RWPE2 (cell line): ENCODE data around the gene SMARCA5.

Experiments
- ATAC-seq: fragments of 200-7000 bp; cut with Tn5 transposase; 3 replicates; pipeline ENCODE4 v1.9.1; 2021; ENCODE audit warnings: low read depth
- DNase-seq: peaks from one replicate; pipeline ENCODE4 v3.0.0-alpha.2; 2020; ENCODE audit warnings: low spot score
- H3K27ac ChIP-seq: fragments of 450-650 bp; 2 replicates; pipeline ENCODE4 v1.5.1; 2017; ENCODE audit warnings: mild to moderate bottlenecking; ENCODE audit not compliant: poor library complexity, severe bottlenecking
- H3K27me3 ChIP-seq: fragments of 250-450 bp; sonication (Bioruptor Pico); 2 replicates; pipeline ENCODE4 v1.5.1; 2021; ENCODE audit warnings: mild to moderate bottlenecking, moderate library complexity; ENCODE audit not compliant: insufficient read depth, poor library complexity, severe bottlenecking
- H3K36me3 ChIP-seq: fragments of 250-450 bp; sonication (Bioruptor Pico); 2 replicates; pipeline ENCODE4 v1.5.1; 2020; ENCODE audit warnings: low read depth, mild to moderate bottlenecking, moderate library complexity
- H3K4me1 ChIP-seq: fragments of 250-450 bp; sonication (Bioruptor Pico); 2 replicates; pipeline ENCODE4 v1.5.1; 2021; ENCODE audit warnings: mild to moderate bottlenecking, moderate library complexity; ENCODE audit not compliant: insufficient read depth, poor library complexity, severe bottlenecking
- H3K4me3 ChIP-seq: fragments of 250-450 bp; sonication (Bioruptor Pico); 2 replicates; pipeline ENCODE4 v1.5.1; 2021; ENCODE audit warnings: mild to moderate bottlenecking, moderate library complexity; ENCODE audit not compliant: severe bottlenecking
- H3K9me3 ChIP-seq: fragments of 250-450 bp; sonication (Bioruptor Pico); 2 replicates; pipeline ENCODE4 v1.5.1; 2021; ENCODE audit warnings: mild to moderate bottlenecking, moderate library complexity; ENCODE audit not compliant: severe bottlenecking
- TF ChIP-seq, protein P1 (sequence below): fragments of 450-650 bp; IDR thresholded peaks from one replicate; pipeline ENCODE4 v1.5.1; 2017; ENCODE audit warnings: mild to moderate bottlenecking, moderate library complexity; ENCODE audit not compliant: poor library complexity, severe bottlenecking

SMARCA5 gene

DNA sequence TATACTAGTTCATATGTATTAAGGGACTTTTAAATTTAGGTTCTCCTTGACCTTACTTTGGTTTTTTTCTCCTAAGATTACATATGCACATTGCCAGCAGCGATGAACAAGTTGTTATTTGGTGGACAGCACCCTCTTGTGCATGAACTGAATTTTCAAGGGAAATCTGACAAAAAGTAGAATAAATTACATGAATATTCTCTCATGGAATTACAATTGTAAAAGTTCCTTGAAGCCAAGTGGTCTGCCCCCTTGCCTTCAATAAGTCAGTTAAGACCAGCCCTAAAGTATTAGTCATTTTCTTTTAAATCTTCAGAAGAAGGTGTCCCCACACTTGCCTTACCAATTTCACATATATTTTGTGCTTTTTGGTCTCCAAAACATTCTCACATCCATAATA lies 30.7 kb upstream of the SMARCA5 start:
- no peak for DNase-seq
- TF ChIP-seq, protein P1, sequence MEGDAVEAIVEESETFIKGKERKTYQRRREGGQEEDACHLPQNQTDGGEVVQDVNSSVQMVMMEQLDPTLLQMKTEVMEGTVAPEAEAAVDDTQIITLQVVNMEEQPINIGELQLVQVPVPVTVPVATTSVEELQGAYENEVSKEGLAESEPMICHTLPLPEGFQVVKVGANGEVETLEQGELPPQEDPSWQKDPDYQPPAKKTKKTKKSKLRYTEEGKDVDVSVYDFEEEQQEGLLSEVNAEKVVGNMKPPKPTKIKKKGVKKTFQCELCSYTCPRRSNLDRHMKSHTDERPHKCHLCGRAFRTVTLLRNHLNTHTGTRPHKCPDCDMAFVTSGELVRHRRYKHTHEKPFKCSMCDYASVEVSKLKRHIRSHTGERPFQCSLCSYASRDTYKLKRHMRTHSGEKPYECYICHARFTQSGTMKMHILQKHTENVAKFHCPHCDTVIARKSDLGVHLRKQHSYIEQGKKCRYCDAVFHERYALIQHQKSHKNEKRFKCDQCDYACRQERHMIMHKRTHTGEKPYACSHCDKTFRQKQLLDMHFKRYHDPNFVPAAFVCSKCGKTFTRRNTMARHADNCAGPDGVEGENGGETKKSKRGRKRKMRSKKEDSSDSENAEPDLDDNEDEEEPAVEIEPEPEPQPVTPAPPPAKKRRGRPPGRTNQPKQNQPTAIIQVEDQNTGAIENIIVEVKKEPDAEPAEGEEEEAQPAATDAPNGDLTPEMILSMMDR = peak; percentile 83
- H3K4me3 ChIP-seq = no peak overlapping the region
- no peaks in the 10 kb centered on the region for H3K4me1 ChIP-seq
- no peaks in the 10 kb centered on the region for H3K27me3 ChIP-seq
- no peaks in the 10 kb centered on the region for H3K9me3 ChIP-seq
- no peak overlapping the region for H3K27ac ChIP-seq
- no peaks in the 10 kb centered on the region for H3K36me3 ChIP-seq
- ATAC-seq = peak; percentile 46; the same call in 1 of the 3 replicates

DNA sequence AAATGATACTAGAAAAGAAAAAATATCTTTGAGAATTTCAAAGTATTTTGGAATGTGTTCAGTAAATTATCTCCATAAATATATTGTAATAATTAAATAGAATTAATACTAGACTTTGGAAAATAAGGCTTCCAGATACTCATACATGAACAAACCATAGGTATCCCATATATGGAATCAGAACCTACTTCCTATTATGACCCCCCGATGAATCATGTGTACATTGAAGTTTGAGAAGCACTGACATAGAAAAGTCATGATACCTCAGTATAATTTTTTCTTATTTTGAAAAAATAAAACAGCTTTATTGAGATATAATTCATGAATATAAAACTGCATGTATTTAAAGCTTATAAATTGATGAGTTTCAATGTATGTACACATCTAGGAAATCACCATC lies 27.2 kb upstream of the SMARCA5 start:
- Histone ChIP-seq H3K27me3 (no peaks in the 10 kb centered on the region), H3K9me3 (no peaks in the 10 kb centered on the region), H3K27ac (no peak overlapping the region), H3K4me3 (no peak overlapping the region), H3K36me3 (no peaks in the 10 kb centered on the region), H3K4me1 (no peaks in the 10 kb centered on the region)
- TF ChIP-seq, protein P1 = no peak
- peak; percentile 46; the same call in 1 of the 3 replicates for ATAC-seq
- no peak for DNase-seq

DNA sequence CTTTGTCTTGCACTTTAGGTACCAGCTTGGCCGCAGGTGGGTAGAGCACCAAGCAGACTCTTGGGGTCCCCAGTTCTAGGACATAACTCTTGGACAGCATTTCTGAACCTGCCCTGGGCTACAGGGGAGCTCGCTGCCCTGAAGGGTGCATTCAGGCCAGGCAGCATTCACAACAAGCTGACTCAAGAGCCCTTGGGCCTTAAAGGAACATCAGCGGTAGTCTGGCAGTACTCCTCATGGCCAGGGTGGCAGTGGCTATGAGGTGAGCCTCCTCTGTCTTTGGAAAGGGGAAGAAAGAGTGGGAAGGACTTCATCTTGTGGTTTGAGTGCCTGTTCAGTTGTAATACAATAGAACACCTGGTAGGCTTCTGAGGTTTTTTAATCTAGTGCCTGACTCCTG lies 24.8 kb upstream of the SMARCA5 start:
- Histone ChIP-seq H3K27me3 (no peaks in the 10 kb centered on the region), H3K36me3 (no peaks in the 10 kb centered on the region), H3K4me3 (no peak overlapping the region), H3K9me3 (no peaks in the 10 kb centered on the region), H3K27ac (no peak overlapping the region), H3K4me1 (no peaks in the 10 kb centered on the region)
- TF ChIP-seq, protein P1 = no peak
- ATAC-seq (no peak; the same call in 2 of the 3 replicates), DNase-seq (no peak)

DNA sequence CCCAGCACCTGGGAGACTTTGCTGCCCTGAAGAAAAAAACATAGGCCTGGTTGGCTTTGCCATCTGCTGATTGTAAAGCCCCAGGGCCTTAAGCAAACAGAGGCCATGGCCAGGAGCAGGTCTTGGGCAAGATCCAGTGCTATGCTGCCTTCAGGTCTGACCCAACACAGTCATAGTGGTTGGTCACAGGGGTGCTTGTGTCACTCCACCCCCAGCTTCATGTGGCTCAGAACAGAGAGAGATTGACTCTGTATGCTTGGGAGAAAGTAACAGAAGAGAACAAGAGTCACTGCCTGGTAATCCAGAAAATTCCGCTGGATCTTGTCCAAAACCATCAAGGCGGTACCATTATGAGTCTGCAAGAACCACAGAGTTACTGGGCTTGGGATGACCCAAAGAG lies 24.4 kb upstream of the SMARCA5 start:
- no peak overlapping the region for H3K4me3 ChIP-seq
- no peaks in the 10 kb centered on the region for H3K36me3 ChIP-seq
- DNase-seq = no peak
- ATAC-seq = no peak
- H3K9me3 ChIP-seq = no peaks in the 10 kb centered on the region
- no peak overlapping the region for H3K27ac ChIP-seq
- TF ChIP-seq, protein P1 = no peak
- no peaks in the 10 kb centered on the region for H3K27me3 ChIP-seq
- no peaks in the 10 kb centered on the region for H3K4me1 ChIP-seq

DNA sequence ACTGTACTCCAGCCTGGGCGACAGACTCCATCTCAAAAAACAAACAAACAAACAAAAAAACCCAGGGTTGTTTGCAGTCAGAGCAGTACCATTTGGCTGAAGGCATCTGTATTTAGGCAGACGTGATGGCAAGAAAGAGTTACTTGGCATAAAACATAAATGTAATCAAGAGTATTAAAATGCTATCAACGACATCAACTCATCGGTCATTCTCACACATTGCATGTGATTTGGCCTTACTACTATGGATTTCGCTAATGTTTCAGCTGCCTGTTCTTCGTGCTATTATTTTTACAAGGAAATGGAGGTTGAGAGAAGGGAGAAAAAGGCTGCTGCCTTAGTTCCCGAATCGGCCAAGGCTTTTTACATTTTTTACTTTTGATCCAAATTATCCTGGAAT lies 15.5 kb upstream of the SMARCA5 start:
- Histone ChIP-seq H3K36me3 (no peaks in the 10 kb centered on the region), H3K4me1 (no peaks in the 10 kb centered on the region), H3K27me3 (no peaks in the 10 kb centered on the region), H3K27ac (no peak overlapping the region), H3K9me3 (no peaks in the 10 kb centered on the region), H3K4me3 (no peak overlapping the region)
- TF ChIP-seq, protein P1 = no peak
- no peak for DNase-seq
- ATAC-seq = no peak
